Measurements from ENCODE around the gene MED13L.
A peak's percentile ranks its signal among the peaks of the same experiment; 100 is the strongest.
"Not testable (repeated sequence)": the region's sequence is repeated elsewhere in the genome, so short reads cannot be mapped to it uniquely, and the experiment has no call there.

MED13L gene

DNA sequence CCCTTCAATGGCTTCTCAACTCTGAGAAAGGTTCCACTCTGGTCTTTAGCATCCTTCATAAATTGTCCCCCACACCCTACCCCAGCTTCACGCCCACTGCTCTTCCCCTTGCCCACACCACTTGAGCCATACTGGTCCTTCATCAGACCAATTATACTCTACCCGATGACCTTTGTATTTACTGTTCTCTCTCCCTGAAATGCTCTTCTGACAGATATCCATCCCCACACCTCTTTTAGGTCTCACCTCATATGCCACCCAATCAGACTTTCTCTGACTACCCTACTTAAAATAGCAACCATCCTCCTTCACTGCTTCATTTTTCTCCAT lies 135.7 kb downstream of the MED13L start:
- in situ Hi-C loops (cut with MboI; ENCODE audit: low sequenced_read_pairs): no loop called here
- Histone ChIP-seq H3K36me3 (replicated peaks) (no peaks in the 10 kb centered on the region), H3K4me1 (peaks cover 16% of the 10 kb centered on the region), H3K9me3 (no peaks in the 10 kb centered on the region), H3K27me3 (ENCODE audit: low read depth) (no peaks in the 10 kb centered on the region), H3K4me3 (no peak overlapping the region)
- no peak for DNase-seq (ENCODE audit: low spot score in 2 of 2)

DNA sequence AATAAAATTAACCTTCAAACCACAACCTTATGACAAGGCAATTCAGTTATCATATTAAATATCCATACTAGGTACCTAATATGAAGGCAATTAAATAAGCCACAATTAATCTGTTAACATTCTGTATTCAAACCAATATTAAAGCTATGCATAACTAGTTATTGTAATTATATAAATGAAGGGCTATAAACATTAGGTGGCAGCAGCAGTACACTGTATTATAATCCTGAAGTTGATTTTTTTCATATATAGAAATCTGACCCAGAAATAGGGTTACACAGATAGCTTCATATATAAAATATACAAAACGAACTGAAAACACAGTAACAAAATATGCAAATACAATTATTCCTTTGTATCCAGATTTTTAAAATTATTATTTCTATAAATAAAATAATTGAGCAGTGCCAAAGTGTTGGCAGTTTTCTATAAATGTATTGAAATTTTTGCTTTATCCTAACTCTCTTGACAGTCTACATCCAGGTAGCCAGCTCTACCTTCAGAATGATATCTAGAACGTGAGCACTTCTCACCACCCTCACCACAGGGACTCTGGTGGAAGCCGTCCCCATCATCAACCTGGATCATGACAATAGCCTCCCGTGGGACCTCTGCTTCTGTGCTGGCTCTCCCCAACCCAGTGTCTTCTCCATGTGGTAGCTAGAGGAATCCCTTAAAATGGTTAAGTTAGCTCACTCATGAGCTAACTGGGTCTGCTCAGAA lies 136.2 kb downstream of the MED13L start:
- Histone ChIP-seq H3K4me1 (peaks cover 17% of the 10 kb centered on the region), H3K27me3 (ENCODE audit: low read depth) (no peaks in the 10 kb centered on the region), H3K9me3 (no peaks in the 10 kb centered on the region), H3K4me3 (no peak overlapping the region), H3K36me3 (replicated peaks) (no peaks in the 10 kb centered on the region)
- no peak for DNase-seq (ENCODE audit: low spot score in 2 of 2)
- in situ Hi-C loops (cut with MboI; ENCODE audit: low sequenced_read_pairs): no loop called here

DNA sequence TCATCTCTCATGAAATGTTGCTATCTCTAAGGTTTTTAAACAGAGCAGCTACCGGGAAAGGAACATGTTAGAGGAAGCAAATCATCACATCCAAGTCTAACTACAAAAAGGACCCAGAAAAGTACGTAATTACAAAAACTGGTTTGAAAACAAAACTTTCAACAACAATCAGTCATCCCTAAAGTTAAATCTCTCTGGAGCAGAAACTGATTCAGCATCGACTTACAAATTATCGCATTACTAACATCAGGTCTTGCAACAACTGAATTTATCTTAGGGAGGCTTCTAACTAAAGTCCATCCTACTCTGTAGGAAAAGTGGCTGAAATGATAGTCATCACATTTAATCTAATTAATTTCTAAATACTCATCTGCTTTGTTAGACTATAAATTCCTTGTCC lies 137.0 kb downstream of the MED13L start:
- in situ Hi-C loops (cut with MboI; ENCODE audit: low sequenced_read_pairs): no loop called here
- no peak for DNase-seq (ENCODE audit: low spot score in 2 of 2)
- Histone ChIP-seq H3K36me3 (replicated peaks) (no peaks in the 10 kb centered on the region), H3K9me3 (no peaks in the 10 kb centered on the region), H3K4me1 (peaks cover 17% of the 10 kb centered on the region), H3K4me3 (no peak overlapping the region), H3K27me3 (ENCODE audit: low read depth) (no peaks in the 10 kb centered on the region)

DNA sequence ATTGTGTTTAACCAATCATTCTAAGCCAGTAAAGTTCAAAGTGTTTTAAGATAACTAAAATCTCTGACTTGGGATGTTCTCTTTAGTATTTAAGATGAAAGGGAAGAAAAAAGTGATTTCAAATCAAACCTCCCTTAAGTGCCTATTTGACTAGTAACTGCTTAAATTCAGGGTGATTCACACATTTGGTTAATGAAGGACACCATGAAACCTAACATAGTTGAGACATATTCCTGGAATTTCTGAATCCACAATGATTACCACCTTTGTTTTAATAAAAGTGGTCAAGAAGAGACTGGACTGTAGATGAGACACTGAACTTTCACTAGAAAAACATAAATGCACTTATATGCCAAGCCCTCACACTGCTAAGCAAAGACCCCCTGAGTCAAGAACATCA lies 138.7 kb downstream of the MED13L start:
- H3K4me3 ChIP-seq: no peak overlapping the region
- H3K9me3 ChIP-seq: no peaks in the 10 kb centered on the region
- no peak for DNase-seq (ENCODE audit: low spot score in 2 of 2)
- H3K36me3 ChIP-seq (replicated peaks): no peaks in the 10 kb centered on the region
- in situ Hi-C loops (cut with MboI; ENCODE audit: low sequenced_read_pairs): no loop called here
- H3K27me3 ChIP-seq (ENCODE audit: low read depth): no peaks in the 10 kb centered on the region
- H3K4me1 ChIP-seq: peaks cover 17% of the 10 kb centered on the region

DNA sequence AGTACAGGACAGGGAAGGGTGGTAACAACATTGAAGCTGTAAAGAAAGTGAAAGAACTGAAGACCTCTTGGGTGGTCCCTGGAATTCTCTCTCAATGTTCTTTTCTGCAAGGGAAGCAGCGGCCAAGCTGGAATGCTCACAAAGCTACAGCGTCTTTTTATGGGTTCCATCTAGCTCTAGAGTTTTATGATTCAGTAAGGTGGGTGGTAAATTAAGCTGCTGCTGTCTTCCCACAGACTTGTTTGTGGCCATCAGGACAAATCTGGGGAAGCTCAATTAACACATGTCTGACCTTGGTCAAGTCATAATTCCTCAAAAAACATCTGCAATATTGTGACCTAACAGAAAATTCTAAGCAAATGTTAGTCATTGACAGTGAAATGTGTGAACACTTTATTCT lies 139.1 kb downstream of the MED13L start:
- no peak for DNase-seq (ENCODE audit: low spot score in 2 of 2)
- no peaks in the 10 kb centered on the region for H3K9me3 ChIP-seq
- in situ Hi-C loops (cut with MboI; ENCODE audit: low sequenced_read_pairs): no loop called here

DNA sequence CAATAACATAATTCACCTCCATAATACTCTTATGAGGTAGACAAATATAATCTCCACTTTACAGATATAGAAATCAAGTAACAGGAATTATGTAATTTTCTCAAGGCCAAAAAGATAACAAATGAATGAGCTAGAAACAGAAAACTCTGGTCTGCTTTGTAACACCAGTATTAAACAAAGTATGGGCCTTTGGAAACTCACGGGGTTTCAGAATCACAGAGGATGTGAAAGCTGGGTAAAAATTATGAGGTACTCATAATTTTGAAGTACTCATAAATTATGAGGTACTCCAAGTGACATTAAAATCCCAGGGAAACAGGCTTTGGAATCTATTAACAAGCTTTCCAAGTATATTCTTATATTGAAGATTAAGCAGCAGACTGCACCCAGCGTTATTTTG lies 140.2 kb downstream of the MED13L start:
- H3K36me3 ChIP-seq (replicated peaks): no peaks in the 10 kb centered on the region
- H3K4me1 ChIP-seq: peaks cover 20% of the 10 kb centered on the region
- no peak for DNase-seq (ENCODE audit: low spot score in 2 of 2)
- no peak overlapping the region for H3K4me3 ChIP-seq
- H3K9me3 ChIP-seq: no peaks in the 10 kb centered on the region
- no peaks in the 10 kb centered on the region for H3K27me3 ChIP-seq (ENCODE audit: low read depth)
- in situ Hi-C loops (cut with MboI; ENCODE audit: low sequenced_read_pairs): no loop called here

More for the DNA sequence above, 139.1 kb downstream of the MED13L start:
- H3K27me3 ChIP-seq (ENCODE audit: low read depth): no peaks in the 10 kb centered on the region
- H3K4me1 ChIP-seq: peaks cover 17% of the 10 kb centered on the region
- H3K36me3 ChIP-seq (replicated peaks): no peaks in the 10 kb centered on the region
- no peak overlapping the region for H3K4me3 ChIP-seq

DNA sequence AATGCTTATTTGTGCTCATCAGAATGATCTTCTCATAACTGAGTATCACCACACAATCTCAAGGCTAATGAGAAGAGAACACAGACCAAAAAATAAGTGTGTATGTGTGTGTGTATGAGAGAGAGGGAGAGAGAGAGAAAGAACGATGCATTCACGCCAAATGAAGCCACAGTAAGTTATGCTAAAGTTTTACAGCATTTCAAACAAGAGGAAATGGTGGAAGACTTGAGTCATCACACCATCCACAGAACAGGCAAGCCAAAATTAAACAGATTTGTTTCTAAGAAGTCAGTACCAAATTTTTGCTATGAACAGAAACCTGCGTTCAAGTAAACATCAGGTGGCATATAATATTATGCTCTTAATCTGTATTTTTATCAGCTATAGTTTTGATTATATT lies 141.2 kb downstream of the MED13L start:
- H3K4me3 ChIP-seq: no peak overlapping the region
- no peaks in the 10 kb centered on the region for H3K9me3 ChIP-seq
- H3K36me3 ChIP-seq (replicated peaks): no peaks in the 10 kb centered on the region
- peaks cover 28% of the 10 kb centered on the region for H3K4me1 ChIP-seq
- DNase-seq (ENCODE audit: low spot score in 2 of 2): no peak
- in situ Hi-C loops (cut with MboI; ENCODE audit: low sequenced_read_pairs): no loop called here
- H3K27me3 ChIP-seq (ENCODE audit: low read depth): no peaks in the 10 kb centered on the region

DNA sequence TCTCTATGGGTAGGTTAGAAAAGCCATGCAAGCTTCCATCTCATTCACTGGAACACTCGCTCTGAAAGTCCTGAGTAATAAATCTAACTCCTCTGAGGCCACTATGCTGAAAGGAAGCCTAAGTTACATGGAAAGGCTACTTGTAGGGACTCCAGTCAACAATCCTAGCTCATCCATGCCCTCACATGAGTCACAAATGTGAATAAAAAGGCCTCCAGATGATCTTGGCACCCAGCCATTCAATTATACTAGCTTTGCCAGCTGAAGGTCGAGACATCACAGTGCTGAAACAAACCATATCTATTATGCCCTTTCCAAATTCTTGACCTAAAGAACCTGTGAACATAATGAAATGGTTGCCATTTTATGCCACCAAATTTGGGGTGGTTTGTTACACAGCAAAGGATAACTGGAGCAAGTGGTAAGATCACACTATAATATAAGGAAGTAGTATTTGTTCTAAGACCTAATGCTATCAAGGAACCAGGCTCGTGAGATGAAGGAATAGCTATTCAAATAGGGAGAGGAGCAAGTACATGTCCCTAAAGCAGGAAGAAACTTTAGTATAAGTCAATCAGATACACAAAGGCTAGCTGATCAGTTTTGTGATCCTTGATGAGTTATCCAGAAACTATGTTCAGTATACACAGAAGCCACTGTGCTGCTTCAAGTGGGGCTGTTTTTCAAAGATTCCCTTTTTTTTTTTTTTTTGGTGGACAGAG lies 142.1 kb downstream of the MED13L start:
- peaks cover 38% of the 10 kb centered on the region for H3K4me1 ChIP-seq
- no peaks in the 10 kb centered on the region for H3K36me3 ChIP-seq (replicated peaks)
- no peak overlapping the region for H3K4me3 ChIP-seq
- in situ Hi-C loops (cut with MboI; ENCODE audit: low sequenced_read_pairs): no loop called here
- no peak for DNase-seq (ENCODE audit: low spot score in 2 of 2)
- no peaks in the 10 kb centered on the region for H3K27me3 ChIP-seq (ENCODE audit: low read depth)
- no peaks in the 10 kb centered on the region for H3K9me3 ChIP-seq

DNA sequence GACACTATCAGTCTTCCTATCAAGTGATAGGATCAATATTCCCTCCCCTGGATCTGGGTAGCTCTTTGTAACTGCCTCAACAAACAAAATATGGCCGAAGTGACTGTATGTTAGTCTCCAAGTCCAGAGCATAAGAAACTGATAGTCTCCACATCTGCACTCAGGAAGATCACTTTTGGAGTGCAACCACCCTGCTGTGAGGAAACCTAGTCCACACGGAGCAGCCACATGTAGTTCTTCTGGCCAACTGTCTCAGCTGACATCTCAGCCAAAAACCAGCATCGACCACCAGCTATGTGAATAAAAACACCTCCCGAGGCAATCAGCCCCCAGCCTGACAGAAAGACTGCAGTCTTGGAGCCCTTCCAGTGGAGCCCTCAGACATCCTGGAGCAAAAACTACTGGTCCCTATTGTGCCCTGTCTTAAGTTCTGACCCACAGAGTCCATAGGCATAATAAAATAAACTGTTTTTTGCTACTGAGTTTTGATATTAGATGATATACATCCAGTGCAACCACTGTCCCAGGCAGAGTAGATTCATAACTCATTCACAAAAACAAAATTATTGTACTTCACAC lies 143.8 kb downstream of the MED13L start:
- H3K36me3 ChIP-seq (replicated peaks): no peaks in the 10 kb centered on the region
- DNase-seq (ENCODE audit: low spot score in 2 of 2): no peak
- no peaks in the 10 kb centered on the region for H3K9me3 ChIP-seq
- H3K4me1 ChIP-seq: peaks cover 39% of the 10 kb centered on the region
- H3K27me3 ChIP-seq (ENCODE audit: low read depth): no peaks in the 10 kb centered on the region
- in situ Hi-C loops (cut with MboI; ENCODE audit: low sequenced_read_pairs): no loop called here
- no peak overlapping the region for H3K4me3 ChIP-seq

DNA sequence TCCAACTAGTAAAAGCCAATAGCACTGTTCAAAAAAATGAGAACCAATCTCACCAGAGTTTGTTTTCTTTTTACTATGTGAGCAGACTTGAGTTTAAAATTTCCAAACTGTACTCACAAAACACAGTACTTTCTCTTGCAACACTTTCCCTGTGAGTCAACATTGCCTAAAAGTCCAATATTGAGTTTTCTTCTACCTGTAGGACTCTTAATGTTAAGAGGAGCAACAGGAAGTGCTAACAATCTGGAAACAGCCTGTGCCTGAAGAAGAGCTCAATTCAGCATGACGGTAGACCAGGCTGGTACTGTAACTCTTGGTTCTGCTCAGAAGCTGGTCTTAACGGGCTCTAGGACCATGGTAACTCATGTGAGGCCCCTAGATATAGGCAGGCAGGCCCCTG lies 144.3 kb downstream of the MED13L start:
- Histone ChIP-seq H3K9me3 (no peaks in the 10 kb centered on the region), H3K4me1 (peaks cover 42% of the 10 kb centered on the region), H3K4me3 (no peak overlapping the region), H3K36me3 (replicated peaks) (no peaks in the 10 kb centered on the region), H3K27me3 (ENCODE audit: low read depth) (no peaks in the 10 kb centered on the region)
- in situ Hi-C loops (cut with MboI; ENCODE audit: low sequenced_read_pairs): no loop called here
- no peak for DNase-seq (ENCODE audit: low spot score in 2 of 2)

DNA sequence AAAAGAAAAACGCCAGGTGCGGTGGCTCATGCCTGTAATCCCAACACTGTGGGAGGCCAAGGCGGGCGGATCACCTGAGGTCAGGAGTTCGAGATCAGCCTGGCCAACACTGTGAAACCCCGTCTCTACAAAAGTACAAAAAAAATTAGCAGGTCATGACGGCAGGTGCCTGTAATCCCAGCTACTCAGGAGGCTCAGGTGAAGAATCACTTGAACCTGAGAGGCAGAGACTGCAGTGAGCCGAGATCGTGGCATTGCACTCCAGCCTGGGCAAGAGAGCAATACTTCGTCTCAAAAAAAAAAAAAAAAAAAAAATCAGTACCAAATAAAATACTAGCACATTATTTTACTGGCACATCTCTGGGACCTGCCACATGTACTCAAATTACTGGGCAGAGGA lies 145.5 kb downstream of the MED13L start:
- DNase-seq (ENCODE audit: low spot score in 2 of 2); in situ Hi-C loops (cut with MboI; ENCODE audit: low sequenced_read_pairs); H3K27me3 ChIP-seq (ENCODE audit: low read depth); H3K4me3 ChIP-seq; H3K9me3 ChIP-seq; H3K36me3 ChIP-seq (replicated peaks): not testable (repeated sequence)
- peaks cover 42% of the 10 kb centered on the region for H3K4me1 ChIP-seq

DNA sequence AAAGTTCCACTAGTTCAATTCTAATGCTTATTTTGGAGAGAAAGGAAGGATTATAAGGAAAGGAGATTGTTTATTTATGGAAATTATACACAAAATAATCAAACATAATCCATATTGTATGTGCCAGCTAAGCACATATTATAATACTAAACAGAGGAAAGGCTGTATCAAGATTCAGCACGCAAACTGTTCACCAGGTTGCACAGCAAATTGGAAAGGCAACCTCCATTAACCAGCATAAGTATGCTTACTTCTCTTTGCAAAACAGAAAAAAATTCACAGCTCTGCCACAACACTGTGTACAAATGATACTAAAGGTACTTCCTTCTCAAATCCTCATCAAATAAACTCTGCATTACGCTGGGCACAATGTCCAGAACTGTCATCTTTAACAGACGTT lies 146.3 kb downstream of the MED13L start:
- Histone ChIP-seq H3K27me3 (ENCODE audit: low read depth) (no peaks in the 10 kb centered on the region), H3K4me1 (peaks cover 41% of the 10 kb centered on the region), H3K4me3 (no peak overlapping the region), H3K36me3 (replicated peaks) (no peaks in the 10 kb centered on the region), H3K9me3 (no peaks in the 10 kb centered on the region)
- in situ Hi-C loops (cut with MboI; ENCODE audit: low sequenced_read_pairs): no loop called here
- DNase-seq (ENCODE audit: low spot score in 2 of 2): peak in 1 of 2 experiments; percentile 77

DNA sequence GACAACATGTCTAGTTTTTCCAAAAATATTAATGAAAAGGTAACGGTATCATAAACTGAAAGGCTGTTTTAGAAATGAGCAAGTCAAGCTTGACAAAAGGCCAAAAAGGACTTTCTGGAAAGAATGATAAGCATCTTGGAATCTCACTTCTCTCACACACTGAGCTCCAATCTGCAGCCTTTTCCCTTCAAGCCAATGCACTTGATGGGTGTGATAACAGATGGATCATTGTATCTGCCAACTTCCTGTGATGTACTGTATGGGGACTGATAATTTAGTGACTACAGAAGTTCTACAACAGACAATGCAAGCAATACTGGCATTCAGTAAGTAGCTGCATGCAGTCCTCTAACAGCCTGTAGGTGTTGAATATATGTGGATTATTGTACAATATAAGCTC lies 147.1 kb downstream of the MED13L start:
- H3K4me1 ChIP-seq: peaks cover 43% of the 10 kb centered on the region
- DNase-seq (ENCODE audit: low spot score in 2 of 2): peak; percentile 30 to 57
- no peak overlapping the region for H3K4me3 ChIP-seq
- in situ Hi-C loops (cut with MboI; ENCODE audit: low sequenced_read_pairs): no loop called here
- no peaks in the 10 kb centered on the region for H3K27me3 ChIP-seq (ENCODE audit: low read depth)
- H3K36me3 ChIP-seq (replicated peaks): no peaks in the 10 kb centered on the region
- H3K9me3 ChIP-seq: no peaks in the 10 kb centered on the region

DNA sequence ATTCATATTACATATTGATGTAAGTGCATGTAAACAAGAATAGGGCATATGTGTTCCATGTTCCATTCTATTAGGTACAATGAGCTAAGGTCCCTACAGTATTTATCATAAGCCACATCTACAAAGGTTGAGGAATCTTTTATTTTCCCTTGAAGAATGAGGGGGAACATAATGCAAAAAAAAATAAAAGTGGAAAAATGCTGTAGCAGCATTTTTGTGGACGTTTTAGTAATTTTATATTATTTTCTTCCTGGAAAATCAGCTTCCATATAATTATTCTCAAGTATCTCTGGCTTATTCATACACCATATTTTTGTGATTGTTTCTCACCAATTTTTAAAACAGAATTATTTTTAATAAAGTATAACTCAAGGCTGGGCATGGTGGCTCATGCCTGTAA lies 148.7 kb downstream of the MED13L start:
- no peak for DNase-seq (ENCODE audit: low spot score in 2 of 2)
- no peaks in the 10 kb centered on the region for H3K27me3 ChIP-seq (ENCODE audit: low read depth)
- H3K36me3 ChIP-seq (replicated peaks): no peaks in the 10 kb centered on the region
- no peaks in the 10 kb centered on the region for H3K9me3 ChIP-seq
- in situ Hi-C loops (cut with MboI; ENCODE audit: low sequenced_read_pairs): no loop called here
- H3K4me3 ChIP-seq: no peak overlapping the region
- H3K4me1 ChIP-seq: peaks cover 60% of the 10 kb centered on the region
